OCI-LY1 (cell line): ENCODE data around the gene PCDHGA10.
"Not testable (repeated sequence)": the region's sequence is repeated elsewhere in the genome, so short reads cannot be mapped to it uniquely, and the experiment has no call there.

ENCODE experiments used
- H2AFZ ChIP-seq: fragments of 200-600 bp; sonication (generic), shearing (Covaris generic); 2 replicates; pipeline ENCODE4 v1.6.0; 2014; ENCODE audit warnings: antibody characterized with exemption, mild to moderate bottlenecking, low read length
- H3F3A ChIP-seq: fragments of 200-600 bp; sonication (generic), shearing (Covaris generic); 2 replicates; pipeline ENCODE4 v1.6.0; 2014; ENCODE audit warnings: mild to moderate bottlenecking, antibody characterized with exemption, low read length, moderate library complexity; ENCODE audit not compliant: insufficient read depth
- H3K27ac ChIP-seq: fragments of 200-600 bp; sonication (generic); 2 replicates; pipeline ENCODE4 v1.5.1; 2014; ENCODE audit warnings: low read length, mixed run types, mild to moderate bottlenecking, low read depth; ENCODE audit not compliant: poor library complexity, severe bottlenecking
- H3K27me3 ChIP-seq: fragments of 200-600 bp; sonication (generic); 2 replicates; pipeline ENCODE4 v1.6.0; 2014; ENCODE audit warnings: antibody characterized with exemption, mild to moderate bottlenecking, low read length, moderate library complexity; ENCODE audit not compliant: insufficient read depth
- H3K36me3 ChIP-seq: fragments of 200-600 bp; sonication (generic); 2 replicates; pipeline ENCODE4 v1.6.1; 2014; ENCODE audit warnings: mild to moderate bottlenecking, antibody characterized with exemption, low read length, moderate library complexity, mixed read lengths; ENCODE audit not compliant: insufficient read depth
- H3K4me1 ChIP-seq: fragments of 200-600 bp; sonication (generic); 2 replicates; pipeline ENCODE4 v1.5.1; 2014; ENCODE audit warnings: mild to moderate bottlenecking, low read length, moderate library complexity; ENCODE audit not compliant: insufficient read depth, severe bottlenecking
- H3K4me2 ChIP-seq: fragments of 200-600 bp; sonication (generic), shearing (Covaris generic); 2 replicates; pipeline ENCODE4 v1.6.1; 2014; ENCODE audit warnings: low read length
- H3K4me3 ChIP-seq: fragments of 200-600 bp; sonication (generic); 2 replicates; pipeline ENCODE4 v1.5.1; 2014; ENCODE audit warnings: low read length, low read depth, mild to moderate bottlenecking, mixed read lengths; ENCODE audit not compliant: poor library complexity, severe bottlenecking
- H3K79me2 ChIP-seq: fragments of 200-600 bp; shearing (Covaris generic); 2 replicates; pipeline ENCODE4 v1.6.1; 2016; ENCODE audit warnings: mixed run types, low read length, mixed read lengths; ENCODE audit not compliant: insufficient read depth
- H3K9ac ChIP-seq: fragments of 200-600 bp; sonication (generic), shearing (Covaris generic); 2 replicates; pipeline ENCODE4 v1.6.1; 2014; ENCODE audit warnings: mild to moderate bottlenecking, low read length, mixed read lengths
- H3K9me2 ChIP-seq: fragments of 200-600 bp; sonication (generic), shearing (Covaris generic); 2 replicates; pipeline ENCODE4 v1.6.1; 2014; ENCODE audit warnings: low read depth, mild to moderate bottlenecking, low read length, mixed read lengths
- H3K9me3 ChIP-seq: fragments of 200-600 bp; shearing (Covaris generic); 2 replicates; pipeline ENCODE4 v1.6.1; 2014; ENCODE audit warnings: low read length, mixed read lengths
- H4K20me1 ChIP-seq: fragments of 200-600 bp; sonication (generic), shearing (Covaris generic); 2 replicates; pipeline ENCODE4 v1.6.0; 2016; ENCODE audit warnings: mild to moderate bottlenecking, low read length; ENCODE audit not compliant: insufficient read depth
- CTCF ChIP-seq: fragments of 200-600 bp; sonication (generic), shearing (Covaris generic); IDR thresholded peaks from 2 replicates; pipeline ENCODE4 v1.5.1; 2017; ENCODE audit warnings: mild to moderate bottlenecking, antibody characterized with exemption, low read length, moderate library complexity, mixed read lengths
- EZH2 ChIP-seq: fragments of 200-600 bp; sonication (generic), shearing (Covaris generic); IDR thresholded peaks from 2 replicates; pipeline ENCODE4 v1.8.0; 2017; ENCODE audit warnings: borderline replicate concordance, mixed run types, mild to moderate bottlenecking, antibody characterized with exemption, low read length, moderate library complexity, mixed read lengths

The PCDHGA10 gene

GRCh38 chr5:141417494-141418172, 4.8 kb downstream of the PCDHGA10 start, which contains the start of gene PCDHGB7:
PCDHGB7 (plus strand) TSS chr5:141417677; CDS start chr5:141417860, 183 bp downstream.
- not testable (repeated sequence) for H3K27me3 ChIP-seq, H3K36me3 ChIP-seq, H3K79me2 ChIP-seq, H3F3A ChIP-seq, H3K4me1 ChIP-seq, H3K27ac ChIP-seq, H2AFZ ChIP-seq, H3K9me2 ChIP-seq, H3K4me2 ChIP-seq, H3K4me3 ChIP-seq, H3K9ac ChIP-seq, H4K20me1 ChIP-seq
- peaks cover 26% of the 10 kb centered on the region for H3K9me3 ChIP-seq

- H3F3A ChIP-seq = no peaks in the 10 kb centered on the region
- no peaks in the 10 kb centered on the region for H3K27me3 ChIP-seq
- H3K4me1 ChIP-seq = no peaks in the 10 kb centered on the region
- H2AFZ ChIP-seq = no peak overlapping the region
- TF ChIP-seq EZH2 (no peak), CTCF (no peak)
- H3K4me3 ChIP-seq = no peak overlapping the region
- H3K79me2 ChIP-seq = no peaks in the 10 kb centered on the region
- no peak overlapping the region for H3K4me2 ChIP-seq
- H3K9ac ChIP-seq = no peak overlapping the region
- no peaks in the 10 kb centered on the region for H3K36me3 ChIP-seq
- H3K27ac ChIP-seq = no peak overlapping the region
- no peaks in the 10 kb centered on the region for H3K9me2 ChIP-seq
- H4K20me1 ChIP-seq = no peaks in the 10 kb centered on the region
- peaks cover 26% of the 10 kb centered on the region for H3K9me3 ChIP-seq
Measured at GRCh38 chr5:141419074-141419880, 6.5 kb downstream of the PCDHGA10 start.

- H3K27me3 ChIP-seq = no peaks in the 10 kb centered on the region
- no peak within 1 kb of the TSS for H2AFZ ChIP-seq
- H3K4me3 ChIP-seq = no peak within 1 kb of the TSS
Measured at GRCh38 chr5:141420855-141421488, 8.2 kb downstream of the PCDHGA10 start, which contains the start of gene PCDHGA11. PCDHGA11 (plus strand) TSS chr5:141421051; CDS start chr5:141421228, 177 bp downstream.

More at GRCh38 chr5:141420855-141421488, 8.2 kb downstream of the PCDHGA10 start, which contains the start of gene PCDHGA11:
- Histone ChIP-seq H3K9me2 (no peaks in the 10 kb centered on the region), H3K79me2 (no peaks in the 10 kb centered on the region), H3K9me3 (peaks cover 23% of the 10 kb centered on the region), H3K36me3 (no peaks in the 10 kb centered on the region), H3K9ac (no peak within 1 kb of the TSS), H4K20me1 (no peaks in the 10 kb centered on the region), H3K4me2 (no peak within 1 kb of the TSS), H3F3A (no peaks in the 10 kb centered on the region), H3K27ac (no peak within 1 kb of the TSS), H3K4me1 (no peaks in the 10 kb centered on the region)
- TF ChIP-seq EZH2 = no peak
- TF ChIP-seq CTCF = no peak
